ENCODE measurements around the gene NCKAP5.

GRCh38 chr2:133382566-133382965 is 185.7 kb downstream of the NCKAP5 start:
- TF ChIP-seq CTCF (IDR thresholded peaks at IDR 0.05; ENCODE audit: borderline replicate concordance, extremely low read depth, low read length, poor library complexity, severe bottlenecking) (no peak), EZH2 (IDR thresholded peaks at IDR 0.05; ENCODE audit: borderline replicate concordance, low read depth, low read length, severe bottlenecking) (no peak)

Measured in DND-41 (cell line).